HG03045 (cell line): ENCODE measurements around the gene IRF8.
"Not testable (repeated sequence)": the region's sequence is repeated elsewhere in the genome, so short reads cannot be mapped to it uniquely, and the experiment has no call there.

Experiments used
- ATAC-seq: cut with Tn5 transposase; IDR thresholded peaks from one replicate; pipeline ENCODE4 v1.9.1; 2021; ENCODE audit warnings: mild to moderate bottlenecking, moderate library complexity; ENCODE audit not compliant: unreplicated experiment

Gene IRF8, protein sequence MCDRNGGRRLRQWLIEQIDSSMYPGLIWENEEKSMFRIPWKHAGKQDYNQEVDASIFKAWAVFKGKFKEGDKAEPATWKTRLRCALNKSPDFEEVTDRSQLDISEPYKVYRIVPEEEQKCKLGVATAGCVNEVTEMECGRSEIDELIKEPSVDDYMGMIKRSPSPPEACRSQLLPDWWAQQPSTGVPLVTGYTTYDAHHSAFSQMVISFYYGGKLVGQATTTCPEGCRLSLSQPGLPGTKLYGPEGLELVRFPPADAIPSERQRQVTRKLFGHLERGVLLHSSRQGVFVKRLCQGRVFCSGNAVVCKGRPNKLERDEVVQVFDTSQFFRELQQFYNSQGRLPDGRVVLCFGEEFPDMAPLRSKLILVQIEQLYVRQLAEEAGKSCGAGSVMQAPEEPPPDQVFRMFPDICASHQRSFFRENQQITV

DNA sequence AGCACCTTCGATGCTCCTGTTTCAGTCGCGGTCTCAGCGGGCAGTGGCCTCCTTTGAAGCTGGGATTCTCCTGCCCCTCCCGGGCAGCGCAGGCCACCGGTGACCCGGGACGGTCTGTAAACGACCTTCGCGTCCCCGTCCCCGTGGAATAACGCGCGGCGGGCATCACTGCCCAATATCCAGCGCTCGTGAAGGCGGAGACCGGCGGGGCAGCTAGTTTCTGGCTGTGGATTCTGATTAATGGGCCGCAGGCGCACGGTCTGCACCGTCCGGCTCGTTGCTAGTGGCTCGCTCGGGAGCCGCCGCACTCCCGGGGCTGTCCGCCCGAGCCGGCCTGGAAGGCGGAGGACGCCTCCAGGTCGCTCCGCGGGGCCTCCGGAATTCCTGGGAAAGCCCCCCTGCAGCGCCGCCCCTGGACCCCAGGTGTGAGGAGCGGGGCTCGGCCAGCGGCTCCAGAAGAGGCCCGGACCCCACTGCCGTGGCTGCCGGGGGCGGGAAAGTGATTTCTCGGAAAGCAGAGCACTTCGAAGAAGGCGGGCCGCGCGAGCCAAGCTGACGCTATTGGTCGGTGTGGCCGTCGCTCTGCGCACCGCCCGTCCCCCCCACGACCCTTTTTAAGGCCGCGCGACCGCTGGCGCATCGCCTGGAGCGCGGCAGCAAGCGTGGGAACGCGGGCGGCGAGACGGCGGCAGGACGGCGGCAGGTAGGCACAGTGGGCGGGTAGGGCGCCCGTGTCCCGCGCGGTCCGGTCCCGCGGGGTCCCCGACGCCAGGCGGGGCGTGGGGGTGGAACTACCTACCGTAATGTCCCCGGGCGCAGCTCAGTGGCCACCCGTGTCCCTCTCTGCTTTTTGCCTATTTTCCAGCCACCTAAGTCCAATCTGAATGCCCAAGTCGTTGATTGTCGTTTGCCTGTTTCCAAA, at the start of gene IRF8:
Gene IRF8 (plus strand): TSS at position 642 of the 922 bp plus-strand sequence. CDS start 3,854 bp downstream, outside the sequence.
- no peak for ATAC-seq

DNA sequence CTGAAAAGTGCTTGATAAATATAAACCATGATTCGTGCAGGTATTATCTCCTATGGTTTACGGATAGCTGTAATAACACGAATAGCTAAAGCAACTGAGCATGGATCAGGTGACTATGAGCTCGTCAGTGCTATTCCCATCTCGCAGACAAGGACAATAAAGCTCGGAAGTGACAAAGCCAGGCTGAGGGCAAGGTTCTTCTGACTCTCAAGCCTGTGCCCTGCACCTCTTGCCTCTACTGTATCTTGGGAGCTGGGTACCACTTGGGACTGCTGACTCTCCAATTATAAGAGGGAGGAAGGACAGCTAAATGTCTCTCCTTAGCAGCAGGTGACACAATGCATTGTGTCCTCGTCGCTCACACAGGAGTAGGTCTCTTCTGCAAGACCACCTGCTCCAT, 49.6 kb upstream of the IRF8 start:
- no peak for ATAC-seq

DNA sequence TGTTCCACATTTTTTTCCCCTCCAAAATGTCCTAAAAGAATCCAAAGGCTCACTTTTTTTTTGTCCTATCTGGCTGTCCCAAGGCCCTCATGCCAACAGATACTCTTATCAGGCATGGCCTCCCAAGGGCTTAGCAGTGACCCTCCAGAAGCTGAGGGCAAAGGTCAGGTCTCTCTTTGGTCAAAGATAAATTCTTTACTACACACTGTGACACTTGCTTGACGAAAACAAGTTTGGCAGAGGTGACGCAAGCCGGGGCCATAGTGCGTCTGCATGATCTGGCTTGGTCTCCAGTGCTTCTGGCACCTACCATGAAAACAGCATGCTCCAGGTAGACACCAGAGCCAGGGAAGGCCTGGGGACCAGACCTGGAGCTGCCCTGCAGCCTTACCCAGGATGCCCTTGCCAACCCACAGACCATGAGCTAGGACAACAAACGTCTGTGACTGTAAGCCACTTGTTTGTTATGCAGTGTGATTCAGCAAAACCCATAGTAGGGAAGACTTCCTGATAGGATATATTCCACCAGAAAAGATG, 48.5 kb upstream of the IRF8 start:
- ATAC-seq: no peak

DNA sequence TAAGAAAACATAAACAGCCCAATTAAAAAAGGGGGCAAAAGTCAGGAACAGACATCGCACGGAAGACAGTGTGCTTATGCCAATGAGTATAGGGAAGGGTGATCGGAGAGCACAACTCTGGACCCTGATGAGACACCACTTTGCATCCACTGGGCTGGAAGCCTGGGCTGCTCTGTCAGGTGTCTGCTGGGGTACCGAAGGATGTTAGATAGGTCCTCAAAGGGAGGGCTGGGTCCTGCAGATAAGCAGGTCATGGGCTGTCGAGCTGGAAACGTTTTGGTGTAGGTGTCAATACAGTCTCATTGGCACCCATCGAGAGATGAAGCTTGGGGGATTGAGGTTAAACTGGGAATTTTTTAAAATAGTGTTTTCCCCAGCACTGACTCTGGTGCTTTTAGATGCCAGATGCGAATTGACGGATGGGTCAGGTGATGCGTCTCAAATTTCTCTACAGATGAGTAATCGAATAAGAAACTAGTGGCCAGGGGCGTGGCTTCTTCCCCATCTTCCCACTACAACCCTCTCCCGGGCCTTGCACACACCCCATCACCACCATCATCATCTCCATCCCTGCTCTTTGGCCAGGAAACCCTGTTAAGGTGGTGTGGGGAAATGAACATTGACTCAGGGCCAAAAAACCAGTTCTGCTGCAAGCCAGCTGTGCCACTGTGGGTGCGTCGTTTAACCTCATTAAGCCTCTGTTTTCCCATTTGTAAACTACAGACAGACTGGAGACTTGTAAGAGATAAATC, 47.8 kb upstream of the IRF8 start:
- no peak for ATAC-seq

DNA sequence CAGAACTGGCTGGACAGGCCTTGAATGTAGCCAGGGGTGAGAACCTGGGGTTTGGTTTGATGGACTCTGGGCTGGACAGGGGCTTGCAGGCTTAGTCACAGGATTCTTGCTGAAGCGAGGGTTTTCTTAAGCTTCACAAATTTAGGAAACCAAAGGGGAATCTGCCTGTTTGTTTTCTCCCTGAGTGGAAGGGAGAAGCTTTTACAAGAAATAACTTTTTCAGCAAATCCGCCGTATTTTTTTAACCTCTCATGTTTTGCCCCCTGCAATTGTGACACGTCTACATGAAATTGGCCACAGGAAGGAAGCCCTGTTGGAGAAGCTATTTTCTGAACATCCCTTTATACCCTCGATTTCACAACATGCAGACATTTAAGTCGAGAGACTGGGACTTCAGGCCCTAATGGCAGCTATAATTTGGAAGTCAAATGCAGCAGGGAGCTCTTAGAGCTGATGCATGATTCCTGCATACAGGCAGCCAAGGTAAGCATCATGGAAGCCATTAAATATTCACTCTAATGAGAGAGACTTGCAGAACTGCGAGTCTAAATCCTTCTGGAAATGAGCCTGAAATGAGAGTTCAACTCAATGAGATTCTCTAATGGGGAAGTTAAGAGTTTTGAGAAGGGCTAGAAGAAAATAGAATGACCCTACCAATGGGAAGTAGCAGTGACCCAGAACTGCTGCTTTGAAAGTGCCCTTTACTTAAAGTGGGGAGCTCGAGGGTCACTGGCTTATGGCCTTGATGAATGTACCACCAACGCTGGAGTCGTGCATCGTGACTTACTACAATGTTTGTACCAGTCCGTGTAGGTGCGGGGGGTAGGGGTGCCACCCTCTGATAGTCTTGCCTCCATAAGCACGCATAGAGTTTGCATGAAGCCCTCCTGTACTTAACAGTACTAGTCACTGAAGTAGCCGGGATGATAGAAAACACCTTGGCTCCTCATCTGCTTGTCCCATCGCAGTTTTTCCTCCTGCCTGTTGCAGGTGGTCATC, 45.1 kb upstream of the IRF8 start:
- ATAC-seq: no peak

DNA sequence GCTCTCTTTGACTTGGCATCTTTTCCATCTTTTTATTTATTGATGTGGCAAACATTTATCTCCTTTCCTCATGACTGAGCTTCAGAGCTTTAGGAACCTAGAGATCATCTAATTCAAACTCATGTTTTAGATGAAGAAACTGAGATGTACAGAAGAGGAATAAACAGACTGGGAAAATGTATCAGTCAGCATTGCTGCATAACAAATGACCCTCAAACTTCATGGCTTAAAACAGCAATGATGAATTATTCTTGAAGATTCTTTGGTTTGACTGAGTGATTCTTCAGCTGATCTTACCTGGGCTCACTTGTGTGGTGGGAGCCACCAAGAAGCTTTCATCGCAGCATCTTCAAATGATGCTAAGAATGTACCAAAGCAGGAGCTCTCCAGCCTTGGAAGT, 44.0 kb upstream of the IRF8 start:
- no peak for ATAC-seq

DNA sequence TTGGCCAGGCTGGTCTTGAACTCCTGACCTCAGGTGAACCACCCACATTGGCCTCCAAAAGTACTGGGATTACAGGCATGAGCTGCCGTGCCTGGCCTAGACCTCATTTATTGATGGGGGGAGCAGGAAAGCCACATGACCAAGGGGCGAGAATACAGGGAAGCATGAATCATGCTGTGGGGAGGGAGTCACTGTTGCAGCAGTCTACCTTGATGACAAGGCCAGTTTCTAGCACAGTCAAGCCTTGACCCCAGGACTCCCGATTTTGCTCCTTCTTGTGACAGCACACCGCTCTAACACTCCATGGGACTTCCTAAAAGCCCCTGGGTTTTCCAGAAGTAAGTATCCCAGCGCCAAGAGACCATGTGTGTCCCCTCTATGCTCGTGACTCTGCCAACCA, 42.9 kb upstream of the IRF8 start:
- no peak for ATAC-seq

DNA sequence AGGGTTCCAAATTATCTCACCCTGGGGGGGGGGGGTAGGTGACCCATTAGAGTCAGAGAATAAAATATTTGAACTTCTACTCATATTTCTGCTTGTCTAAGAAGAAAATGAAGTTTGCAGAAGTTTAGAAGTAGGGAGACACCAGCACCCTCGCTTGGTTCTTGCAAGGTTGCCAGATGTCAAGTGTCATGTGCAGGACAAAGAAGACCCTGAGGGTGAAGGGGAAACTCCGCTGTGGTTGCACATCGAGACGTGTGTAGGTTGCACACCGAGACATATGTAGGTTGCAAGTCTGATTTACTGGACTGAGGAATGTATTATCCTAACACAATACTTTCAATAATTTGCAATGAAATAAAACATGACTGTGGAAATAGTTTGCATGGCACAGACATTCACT, 42.4 kb upstream of the IRF8 start:
- no peak for ATAC-seq

DNA sequence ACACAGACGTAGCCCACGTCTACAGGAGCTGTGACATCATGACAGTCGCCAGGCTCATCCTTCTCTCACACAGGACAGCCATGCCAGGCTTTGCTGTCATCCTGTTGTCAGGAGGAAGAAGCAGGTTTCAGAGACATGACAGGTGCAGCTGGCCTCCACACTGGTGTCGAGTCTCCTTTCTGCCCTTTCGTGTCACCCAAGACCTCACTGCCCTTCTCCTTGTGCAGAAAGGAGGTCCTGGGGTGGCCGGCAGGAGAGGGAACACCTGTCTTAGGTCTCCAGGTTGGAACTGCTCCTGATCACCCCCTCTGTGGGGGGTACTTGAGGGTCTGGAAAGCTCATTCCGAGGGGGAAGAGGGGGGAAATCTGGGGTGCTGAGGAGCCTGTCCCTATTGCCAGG, 41.6 kb upstream of the IRF8 start:
- no peak for ATAC-seq

DNA sequence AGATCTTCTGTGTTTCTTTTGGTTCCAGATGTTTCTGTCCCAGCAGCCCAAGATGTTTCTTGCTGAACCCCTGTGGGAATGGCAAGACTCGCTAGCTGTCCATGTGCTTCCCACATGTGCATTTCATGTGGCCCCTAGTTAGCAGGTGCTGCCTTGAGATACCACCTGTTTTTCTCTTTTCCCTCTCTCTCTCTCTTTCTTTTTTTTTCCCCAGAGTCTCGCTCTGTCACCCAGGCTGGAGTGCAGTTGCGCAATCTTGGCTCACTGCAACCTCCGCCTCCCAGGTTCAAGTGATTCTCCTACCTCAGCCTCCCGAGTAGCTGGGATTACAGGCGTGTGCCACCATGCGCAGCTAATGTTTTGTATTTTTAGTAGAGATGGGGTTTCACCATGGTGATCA, 40.4 kb upstream of the IRF8 start:
- not testable (repeated sequence) for ATAC-seq

DNA sequence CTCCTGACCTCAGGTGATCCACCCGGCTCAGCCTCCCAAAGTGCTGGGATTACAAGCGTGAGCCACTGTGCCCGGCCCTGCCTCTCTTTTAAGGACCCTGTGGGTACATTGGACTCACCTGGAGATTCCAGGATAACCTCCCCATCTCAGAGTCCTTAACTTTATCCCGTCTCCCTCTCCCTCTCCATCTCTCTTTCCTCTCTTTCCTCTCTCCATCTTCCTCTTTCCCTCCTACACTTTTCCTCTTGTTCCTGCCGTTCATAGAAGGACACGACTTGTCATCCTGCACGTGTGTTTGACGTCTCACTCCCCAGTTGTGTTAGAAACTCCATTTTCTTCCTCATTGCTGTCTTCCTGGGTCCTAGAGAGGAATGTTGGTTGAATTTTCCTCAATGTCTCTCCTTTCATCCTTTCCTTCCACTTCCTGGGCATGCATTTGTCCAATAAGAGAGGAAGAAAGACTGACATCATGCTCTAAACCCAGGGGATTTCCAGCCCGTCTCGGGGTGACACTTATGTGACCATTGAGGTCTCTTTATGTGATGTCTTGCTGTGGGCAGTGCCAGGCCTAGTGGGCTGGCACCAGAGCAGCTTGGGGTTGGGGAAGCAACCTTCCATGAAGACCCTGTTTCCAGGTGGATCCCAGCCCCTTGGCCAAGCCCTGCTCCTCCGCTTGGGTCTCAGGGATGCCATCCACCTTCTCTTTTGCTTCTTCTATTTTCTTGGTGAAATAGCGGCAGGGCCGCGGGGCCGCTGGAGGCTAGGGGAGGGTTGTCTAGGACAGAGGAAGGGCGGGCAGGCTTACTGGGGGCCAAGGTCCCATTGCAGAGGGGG, 39.8 kb upstream of the IRF8 start:
- ATAC-seq: no peak

DNA sequence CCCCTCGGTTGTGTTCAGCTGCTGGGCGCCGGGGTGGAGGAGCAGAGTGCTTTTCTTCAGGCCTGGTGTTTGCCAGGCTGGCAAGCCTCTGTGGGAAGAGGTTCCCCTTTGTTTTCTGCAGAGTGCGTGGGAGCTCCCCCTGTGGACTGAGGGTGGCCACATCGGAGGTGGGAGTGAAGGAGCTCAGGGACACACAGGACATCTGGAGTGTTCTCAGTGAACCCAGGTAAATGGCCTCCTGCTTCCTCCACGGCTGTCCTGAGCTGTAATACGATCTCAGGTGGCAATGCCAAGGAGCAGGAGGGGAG, 39.2 kb upstream of the IRF8 start:
- ATAC-seq: no peak

DNA sequence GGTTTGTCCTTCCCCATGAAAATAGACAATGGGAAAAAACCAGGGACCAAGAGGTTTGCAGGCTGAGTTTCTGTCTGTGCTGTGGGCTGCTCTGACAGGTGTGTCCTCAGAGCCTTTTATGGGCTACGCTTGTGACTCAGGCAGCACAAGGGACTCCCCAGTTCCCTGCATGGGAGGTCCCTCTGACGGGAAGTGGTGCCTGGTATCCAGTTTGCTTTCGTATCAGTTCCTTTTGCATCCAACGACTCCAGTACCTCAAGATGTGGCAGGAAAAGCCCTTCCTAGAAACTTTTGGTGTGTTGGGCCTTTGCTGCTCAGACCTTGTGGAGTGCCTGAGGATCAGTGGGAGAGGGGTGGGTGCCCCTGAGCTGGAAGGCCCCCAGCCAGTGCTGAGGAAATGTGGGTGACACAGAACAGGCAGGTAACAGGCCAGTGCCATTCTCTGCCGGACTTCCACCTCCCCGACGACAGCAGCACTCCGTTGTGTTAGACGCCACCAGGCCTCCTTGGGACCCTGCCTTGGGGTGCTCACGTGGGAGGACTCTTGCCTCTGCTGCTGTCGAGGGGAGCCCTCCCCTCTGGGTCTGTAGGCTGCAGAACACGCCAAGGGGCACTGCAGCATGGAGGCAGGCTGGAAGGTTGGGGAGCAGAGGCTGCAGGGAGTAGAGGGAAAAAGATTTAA, 38.4 kb upstream of the IRF8 start:
- no peak for ATAC-seq

DNA sequence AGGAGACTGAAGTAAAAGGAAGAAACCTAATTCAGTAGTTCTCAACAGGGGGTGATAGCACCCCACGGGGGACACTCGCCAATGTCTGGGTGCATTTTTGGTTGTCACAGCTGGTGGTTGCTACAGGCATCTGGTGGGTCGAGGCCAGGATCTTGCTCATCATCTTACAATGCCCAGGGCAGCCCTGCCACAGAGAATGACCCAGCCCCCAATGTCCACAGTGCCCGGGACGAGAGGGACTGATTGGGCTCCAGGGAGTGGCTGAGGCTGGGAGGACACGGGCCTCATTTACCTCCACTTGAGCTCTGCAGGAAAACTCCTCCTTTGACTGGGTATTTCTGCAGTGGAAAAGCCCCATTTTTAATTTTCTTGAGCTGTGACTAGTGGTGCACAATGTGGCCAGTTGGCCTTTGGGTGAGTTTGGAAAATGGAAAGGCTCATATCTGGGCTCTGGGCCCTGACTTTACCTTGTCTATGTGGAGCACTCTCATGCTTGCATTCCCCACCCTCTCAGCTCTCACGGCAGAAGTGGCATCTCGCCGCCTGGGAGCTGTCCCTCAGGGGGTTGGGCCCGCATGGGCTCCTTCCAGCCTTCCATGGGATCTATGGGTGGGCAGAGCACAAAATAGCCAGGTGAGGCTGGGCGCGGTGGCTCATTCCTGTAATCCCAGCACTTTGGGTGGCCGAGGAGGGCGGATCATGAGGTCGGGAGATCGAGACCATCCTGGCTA, 37.7 kb upstream of the IRF8 start:
- ATAC-seq: no peak

DNA sequence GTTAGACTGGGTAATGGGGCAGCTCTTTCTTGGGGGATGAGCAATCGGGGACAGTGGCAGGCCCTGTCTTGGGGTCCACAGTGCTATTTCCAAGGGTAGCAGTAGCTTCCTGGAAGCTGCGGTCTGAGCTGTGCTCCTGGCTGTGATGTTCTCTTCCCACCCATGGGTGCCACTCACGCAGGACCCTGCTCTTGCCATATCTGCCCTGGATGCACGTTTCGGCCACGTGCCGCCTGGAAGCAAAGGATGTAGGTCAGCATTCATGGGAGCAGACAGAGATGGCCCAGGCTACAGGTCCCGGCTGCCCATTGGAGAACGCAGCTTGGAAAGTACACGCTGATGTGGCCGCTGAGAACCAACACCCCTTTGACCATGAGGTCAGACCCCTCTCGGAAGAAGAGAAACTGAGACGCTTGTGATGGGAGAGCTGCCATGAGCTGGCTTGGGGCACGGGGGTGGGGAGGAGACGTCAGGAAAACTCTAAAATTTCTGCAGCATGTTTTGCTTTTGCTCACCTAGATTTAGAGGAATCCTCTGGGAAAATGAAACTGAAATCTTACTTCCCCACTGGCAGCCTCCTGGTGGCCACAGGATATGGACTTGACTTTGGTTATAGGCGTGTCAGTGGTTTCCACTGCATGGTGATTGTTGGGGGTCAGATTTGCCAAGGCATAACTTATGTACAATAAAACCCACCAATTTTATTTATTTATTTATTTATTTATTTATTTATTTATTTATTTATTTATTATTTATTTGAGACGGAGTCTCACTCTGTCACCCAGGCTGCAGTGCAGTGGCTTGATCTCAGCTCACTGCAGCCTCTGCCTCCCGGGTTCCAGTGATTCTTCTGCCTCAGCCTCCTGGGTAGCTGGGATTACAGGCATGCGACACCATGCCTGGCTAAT, 36.2 kb upstream of the IRF8 start:
- no peak for ATAC-seq

DNA sequence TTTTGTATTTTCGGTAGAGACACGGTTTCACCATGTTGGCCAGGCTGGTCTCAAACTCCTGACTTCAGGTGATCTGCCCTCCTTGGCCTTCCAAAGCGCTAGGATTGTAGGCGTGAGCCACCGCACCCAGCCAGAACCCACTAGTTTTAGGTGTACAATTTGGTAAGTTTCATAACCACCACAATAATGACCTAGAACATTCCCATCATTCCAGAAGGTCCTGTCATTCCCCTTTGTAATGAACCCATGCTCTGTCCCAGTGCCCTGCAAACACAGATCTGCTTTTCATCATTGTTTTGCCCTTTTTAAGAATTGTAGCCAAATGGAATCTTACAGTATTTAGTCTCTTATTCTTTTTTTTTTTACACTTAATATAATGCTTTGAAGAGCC, 35.6 kb upstream of the IRF8 start:
- no peak for ATAC-seq

DNA sequence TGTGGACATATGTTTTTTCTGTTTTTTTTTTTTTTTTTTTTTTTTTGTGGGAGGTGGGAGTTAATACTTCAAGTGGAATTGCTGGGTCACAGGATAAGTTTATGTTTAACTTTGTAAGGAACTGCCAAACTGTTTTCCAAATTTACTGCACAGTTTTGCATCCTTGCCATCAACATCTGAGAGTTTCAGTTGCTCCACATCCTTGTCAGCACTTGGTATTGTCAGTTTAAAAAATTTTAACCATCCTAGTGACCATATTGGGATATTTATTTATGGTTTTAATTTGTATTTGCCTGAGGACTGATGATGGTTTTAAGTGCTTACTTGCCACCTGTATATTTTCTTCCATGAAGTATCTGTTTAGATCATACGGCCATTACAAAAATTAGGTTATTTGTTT, 34.0 kb upstream of the IRF8 start:
- no peak for ATAC-seq
